Hair follicular keratinocyte (primary cell): ENCODE data around the gene TRIM64C. TPM values are rescaled to one million over a fixed set of nuclear protein-coding genes. Genes with fewer than 3 reads are reported as not detected.

ENCODE experiments used
- total RNA-seq: library from RNA; depleted of rRNA; stranded (reverse); fragments of >200 nt; gene quantifications from 2 replicates; pipeline ENCODE4 v1.2.3, GENCODE V29; 2015

Gene TRIM64C, protein sequence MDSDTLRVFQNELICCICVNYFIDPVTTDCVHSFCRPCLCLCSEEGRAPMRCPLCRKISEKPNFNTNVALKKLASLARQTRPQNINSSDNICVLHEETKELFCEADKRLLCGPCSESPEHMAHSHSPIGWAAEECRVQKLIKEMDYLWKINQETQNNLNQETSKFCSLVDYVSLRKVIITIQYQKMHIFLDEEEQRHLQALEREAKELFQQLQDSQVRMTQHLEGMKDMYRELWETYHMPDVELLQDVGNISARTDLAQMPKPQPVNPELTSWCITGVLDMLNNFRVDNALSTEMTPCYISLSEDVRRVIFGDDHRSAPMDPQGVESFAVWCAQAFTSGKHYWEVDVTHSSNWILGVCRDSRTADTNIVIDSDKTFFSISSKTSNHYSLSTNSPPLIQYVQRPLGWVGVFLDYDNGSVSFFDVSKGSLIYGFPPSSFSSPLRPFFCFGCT
- not detected in 2 replicates for total RNA-seq

DNA sequence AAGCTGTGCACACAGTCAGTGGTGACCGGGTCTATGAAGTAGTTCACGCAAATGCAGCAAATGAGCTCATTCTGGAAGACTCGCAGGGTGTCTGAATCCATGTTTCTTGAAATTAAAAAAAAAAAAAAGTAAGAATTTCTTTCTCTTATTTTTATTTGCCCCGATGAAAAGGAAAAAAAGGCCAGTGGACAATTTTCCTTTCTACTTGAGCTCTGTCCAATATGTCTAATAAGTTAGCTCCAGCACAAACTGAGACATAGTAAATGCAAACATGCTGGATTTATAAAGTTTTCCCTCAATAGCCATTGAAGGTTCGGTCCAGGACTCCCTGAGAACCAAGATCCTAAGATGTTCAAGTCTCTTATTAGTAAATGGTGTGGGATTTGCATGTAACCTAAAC is at the start of gene TRIM64C:
TRIM64C (minus strand) TSS at position 101 of the 400 bp plus-strand sequence; CDS start at position 101, 0 bp downstream.

DNA sequence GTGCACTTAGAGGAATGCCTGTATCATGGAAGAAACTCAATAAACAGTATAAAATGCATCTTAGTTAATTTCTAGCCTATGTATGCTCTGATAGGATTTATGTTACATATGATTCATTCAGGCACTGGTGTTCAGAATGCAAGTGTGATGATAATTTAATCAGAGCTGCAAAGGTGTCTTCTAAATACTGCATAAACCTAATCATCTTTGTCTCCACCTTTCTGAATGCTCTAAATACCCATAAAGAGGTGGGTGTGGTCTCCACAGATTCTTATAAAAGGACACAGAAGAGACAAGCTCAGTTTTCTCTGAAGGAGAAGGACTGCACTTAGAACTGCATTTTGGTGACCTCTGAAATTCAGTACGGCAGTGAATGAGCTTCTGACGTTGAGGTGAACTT is 30.4 kb downstream of the TRIM64C start, which contains the start of gene TRIM49B:
TRIM49B (plus strand) TSS at position 301 of the 400 bp plus-strand sequence. CDS start 2,777 bp downstream, outside the sequence.

Other genes starting within 250 kb of the TRIM64C start
- gene TRIM51G, start 75.2 kb downstream of the TRIM64C start, total RNA-seq = not detected in 2 replicates
- gene TRIM49B, start 30.3 kb downstream of the TRIM64C start, total RNA-seq = not detected in 2 replicates
- not detected in 2 replicates for gene FOLH1, start 149.5 kb upstream of the TRIM64C start, total RNA-seq